Mammary epithelial cell (primary cell): ENCODE measurements around the gene LILRA6.

ENCODE experiments used
- EZH2 ChIP-seq: IDR thresholded peaks from 2 replicates; pipeline ENCODE4 v1.6.1; 2012; ENCODE audit warnings: low read length, inconsistent platforms, borderline replicate concordance
- TF ChIP-seq, protein P1 (sequence below), 2 donors: IDR thresholded peaks in 1 of 2; conservative IDR thresholded peaks in 1 of 2; 2 replicates each; pipeline ENCODE4 v1.5.1; 2011 to 2012; ENCODE audit warnings: inconsistent platforms in 2 of 2, low read length in 2 of 2, mild to moderate bottlenecking in 2 of 2, control low read depth in 1 of 2, low read depth in 1 of 2; ENCODE audit not compliant: insufficient read depth in 1 of 2; ENCODE audit errors: extremely low read depth in 1 of 2

DNA sequence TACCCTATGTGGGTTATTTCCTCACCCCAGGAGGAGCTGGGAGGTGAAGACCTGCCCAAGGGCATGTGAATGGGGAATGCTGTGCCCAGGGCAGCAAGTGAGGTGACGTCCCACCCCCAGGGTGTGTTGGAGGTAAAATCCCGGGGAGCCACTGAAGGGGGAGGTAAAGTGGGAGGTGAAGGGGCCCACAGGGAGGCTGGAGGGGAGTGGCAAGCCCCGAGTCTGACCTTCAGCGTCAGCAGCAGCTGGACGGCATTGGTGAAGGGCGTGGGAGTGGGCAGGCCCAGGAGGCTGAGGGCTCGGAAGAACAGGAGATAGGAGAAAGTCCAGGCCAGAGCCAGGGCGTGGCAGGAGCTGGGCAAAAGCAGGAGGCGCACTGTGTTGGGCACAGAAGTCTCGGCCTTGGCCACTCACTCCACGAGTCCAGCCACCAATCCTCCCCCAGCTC lies 55.6 kb downstream of the LILRA6 start:
- TF ChIP-seq, protein P1, sequence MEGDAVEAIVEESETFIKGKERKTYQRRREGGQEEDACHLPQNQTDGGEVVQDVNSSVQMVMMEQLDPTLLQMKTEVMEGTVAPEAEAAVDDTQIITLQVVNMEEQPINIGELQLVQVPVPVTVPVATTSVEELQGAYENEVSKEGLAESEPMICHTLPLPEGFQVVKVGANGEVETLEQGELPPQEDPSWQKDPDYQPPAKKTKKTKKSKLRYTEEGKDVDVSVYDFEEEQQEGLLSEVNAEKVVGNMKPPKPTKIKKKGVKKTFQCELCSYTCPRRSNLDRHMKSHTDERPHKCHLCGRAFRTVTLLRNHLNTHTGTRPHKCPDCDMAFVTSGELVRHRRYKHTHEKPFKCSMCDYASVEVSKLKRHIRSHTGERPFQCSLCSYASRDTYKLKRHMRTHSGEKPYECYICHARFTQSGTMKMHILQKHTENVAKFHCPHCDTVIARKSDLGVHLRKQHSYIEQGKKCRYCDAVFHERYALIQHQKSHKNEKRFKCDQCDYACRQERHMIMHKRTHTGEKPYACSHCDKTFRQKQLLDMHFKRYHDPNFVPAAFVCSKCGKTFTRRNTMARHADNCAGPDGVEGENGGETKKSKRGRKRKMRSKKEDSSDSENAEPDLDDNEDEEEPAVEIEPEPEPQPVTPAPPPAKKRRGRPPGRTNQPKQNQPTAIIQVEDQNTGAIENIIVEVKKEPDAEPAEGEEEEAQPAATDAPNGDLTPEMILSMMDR (conservative IDR thresholded peaks at IDR 0.05 in 1 of 2, IDR thresholded peaks at IDR 0.05 in 1 of 2; ENCODE audit: extremely low read depth in 1 of 2, insufficient read depth in 1 of 2, low read depth in 1 of 2, low read length in 2 of 2) = no peak
- TF ChIP-seq EZH2 = no peak
